Astrocyte (in vitro differentiated cells and primary cell): ENCODE measurements around the gene NBEA. TPM values are rescaled to one million over a fixed set of nuclear protein-coding genes. Genes with fewer than 3 reads are reported as not detected.

Experiments used
- DNase-seq: peaks from one replicate; pipeline ENCODE4 v3.0.0-alpha.2; 2010; ENCODE audit warnings: low read depth
- FAIRE-seq: peaks from 2 replicates; lab custom pipeline; 2011; peaks lifted over from hg19 to GRCh38; lab: Jason Lieb, UNC
- H2AFZ ChIP-seq: 2 replicates; pipeline ENCODE4 v1.6.0; 2012; ENCODE audit warnings: low read depth, low read length, inconsistent platforms
- H3K27ac ChIP-seq: 2 replicates; pipeline ENCODE4 v1.5.1; 2011; ENCODE audit warnings: low read depth, low read length, inconsistent platforms
- H3K27me3 ChIP-seq: 2 replicates; pipeline ENCODE4 v1.6.0; 2011; ENCODE audit warnings: low read length, inconsistent platforms; ENCODE audit not compliant: insufficient read depth
- H3K36me3 ChIP-seq: 2 replicates; pipeline ENCODE4 v1.5.1; 2011; ENCODE audit warnings: low read length, inconsistent platforms; ENCODE audit not compliant: insufficient read depth
- H3K4me1 ChIP-seq: 2 replicates; pipeline ENCODE4 v1.5.1; 2011; ENCODE audit warnings: low read length, inconsistent platforms; ENCODE audit not compliant: insufficient read depth
- H3K4me2 ChIP-seq: 2 replicates; pipeline ENCODE4 v1.6.0; 2012; ENCODE audit warnings: low read length, inconsistent platforms
- H3K4me3 ChIP-seq: 2 replicates; pipeline ENCODE4 v1.5.1; 2011; ENCODE audit warnings: low read depth, mild to moderate bottlenecking, low read length, inconsistent platforms; ENCODE audit not compliant: insufficient read depth
- H3K79me2 ChIP-seq: 2 replicates; pipeline ENCODE4 v1.6.0; 2012; ENCODE audit warnings: mild to moderate bottlenecking, low read length, inconsistent platforms; ENCODE audit not compliant: insufficient read depth
- H3K9ac ChIP-seq: 2 replicates; pipeline ENCODE4 v1.6.0; 2012; ENCODE audit warnings: mild to moderate bottlenecking, low read length, inconsistent platforms
- H3K9me3 ChIP-seq: 2 replicates; pipeline ENCODE4 v1.5.1; 2012; ENCODE audit warnings: low read depth, mild to moderate bottlenecking, low read length, inconsistent platforms; ENCODE audit not compliant: insufficient read depth
- H4K20me1 ChIP-seq: 2 replicates; pipeline ENCODE4 v1.6.0; 2012; ENCODE audit warnings: low read length, inconsistent platforms; ENCODE audit not compliant: insufficient read depth
- H3K27ac Mint-ChIP-seq: one replicate; pipeline ENCODE4 v1.8.0; 2021; ENCODE audit warnings: mild to moderate bottlenecking, mixed read lengths; ENCODE audit not compliant: unreplicated experiment
- H3K27me3 Mint-ChIP-seq: one replicate; pipeline ENCODE4 v1.8.0; 2021; ENCODE audit warnings: low read depth, mixed read lengths; ENCODE audit not compliant: unreplicated experiment
- H3K36me3 Mint-ChIP-seq: one replicate; pipeline ENCODE4 v1.8.0; 2021; ENCODE audit warnings: low read depth, mixed read lengths; ENCODE audit not compliant: unreplicated experiment
- H3K4me1 Mint-ChIP-seq: one replicate; pipeline ENCODE4 v1.8.0; 2021; ENCODE audit warnings: low read depth, mixed read lengths; ENCODE audit not compliant: unreplicated experiment
- H3K4me3 Mint-ChIP-seq: one replicate; pipeline ENCODE4 v1.8.0; 2021; ENCODE audit warnings: mild to moderate bottlenecking, moderate library complexity, mixed read lengths; ENCODE audit not compliant: unreplicated experiment
- H3K9me3 Mint-ChIP-seq: one replicate; pipeline ENCODE4 v1.8.0; 2021; ENCODE audit warnings: mild to moderate bottlenecking, mixed read lengths; ENCODE audit not compliant: unreplicated experiment
- EZH2 ChIP-seq: IDR thresholded peaks from 2 replicates; pipeline ENCODE4 v1.6.1; 2012; ENCODE audit warnings: mild to moderate bottlenecking, low read length, inconsistent platforms; ENCODE audit not compliant: insufficient read depth
- total RNA-seq: library from RNA; stranded (reverse); gene quantifications from 2 replicates; pipeline ENCODE4 v1.2.1, GENCODE V29; 2021
- TF ChIP-seq, protein P1 (sequence below): IDR thresholded peaks from 2 replicates; pipeline ENCODE4 v1.5.1; 2011; ENCODE audit warnings: low read depth, mild to moderate bottlenecking, inconsistent platforms, low read length, moderate library complexity; ENCODE audit not compliant: insufficient read depth

NBEA gene
- total RNA-seq, 1 donor from 2014 or later, result 7.8 TPM

- H3K27me3 ChIP-seq, result no peaks in the 10 kb centered on the region
- H3K9me3 ChIP-seq, result no peaks in the 10 kb centered on the region
- H3K4me1 ChIP-seq, result no peaks in the 10 kb centered on the region
- TF ChIP-seq, protein P1, sequence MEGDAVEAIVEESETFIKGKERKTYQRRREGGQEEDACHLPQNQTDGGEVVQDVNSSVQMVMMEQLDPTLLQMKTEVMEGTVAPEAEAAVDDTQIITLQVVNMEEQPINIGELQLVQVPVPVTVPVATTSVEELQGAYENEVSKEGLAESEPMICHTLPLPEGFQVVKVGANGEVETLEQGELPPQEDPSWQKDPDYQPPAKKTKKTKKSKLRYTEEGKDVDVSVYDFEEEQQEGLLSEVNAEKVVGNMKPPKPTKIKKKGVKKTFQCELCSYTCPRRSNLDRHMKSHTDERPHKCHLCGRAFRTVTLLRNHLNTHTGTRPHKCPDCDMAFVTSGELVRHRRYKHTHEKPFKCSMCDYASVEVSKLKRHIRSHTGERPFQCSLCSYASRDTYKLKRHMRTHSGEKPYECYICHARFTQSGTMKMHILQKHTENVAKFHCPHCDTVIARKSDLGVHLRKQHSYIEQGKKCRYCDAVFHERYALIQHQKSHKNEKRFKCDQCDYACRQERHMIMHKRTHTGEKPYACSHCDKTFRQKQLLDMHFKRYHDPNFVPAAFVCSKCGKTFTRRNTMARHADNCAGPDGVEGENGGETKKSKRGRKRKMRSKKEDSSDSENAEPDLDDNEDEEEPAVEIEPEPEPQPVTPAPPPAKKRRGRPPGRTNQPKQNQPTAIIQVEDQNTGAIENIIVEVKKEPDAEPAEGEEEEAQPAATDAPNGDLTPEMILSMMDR, result no peak
- TF ChIP-seq EZH2, result no peak
- Mint-ChIP-seq H3K36me3 (no peaks in the 10 kb centered on the region), H3K27me3 (no peaks in the 10 kb centered on the region), H3K27ac (no peak overlapping the region), H3K4me1 (peaks cover 20% of the 10 kb centered on the region), H3K9me3 (peaks cover 1% of the 10 kb centered on the region), H3K4me3 (no peak overlapping the region)
- H3K4me3 ChIP-seq, result no peak overlapping the region
- FAIRE-seq (no peak), DNase-seq (no peak)
- H3K4me2 ChIP-seq, result no peak overlapping the region
- no peak overlapping the region for H3K9ac ChIP-seq
- H3K79me2 ChIP-seq, result no peaks in the 10 kb centered on the region
- no peak overlapping the region for H3K27ac ChIP-seq
- no peaks in the 10 kb centered on the region for H4K20me1 ChIP-seq
- no peak overlapping the region for H2AFZ ChIP-seq
- no peaks in the 10 kb centered on the region for H3K36me3 ChIP-seq
Measured at GRCh38 chr13:35597451-35597850, 655.4 kb downstream of the NBEA start.

- no peak overlapping the region for H2AFZ ChIP-seq
- no peak for DNase-seq
- Mint-ChIP-seq H3K4me3 (no peak overlapping the region), H3K27me3 (no peaks in the 10 kb centered on the region), H3K4me1 (peaks cover 20% of the 10 kb centered on the region), H3K9me3 (peaks cover 1% of the 10 kb centered on the region), H3K27ac (no peak overlapping the region), H3K36me3 (no peaks in the 10 kb centered on the region)
- H3K4me2 ChIP-seq, result no peak overlapping the region
- H3K4me1 ChIP-seq, result no peaks in the 10 kb centered on the region
- no peaks in the 10 kb centered on the region for H3K79me2 ChIP-seq
- H3K36me3 ChIP-seq, result no peaks in the 10 kb centered on the region
- H3K4me3 ChIP-seq, result no peak overlapping the region
- no peak for FAIRE-seq
- TF ChIP-seq, protein P1, result no peak
- no peak for TF ChIP-seq EZH2
- no peak overlapping the region for H3K27ac ChIP-seq
- no peaks in the 10 kb centered on the region for H3K27me3 ChIP-seq
- H3K9me3 ChIP-seq, result no peaks in the 10 kb centered on the region
- no peaks in the 10 kb centered on the region for H4K20me1 ChIP-seq
- H3K9ac ChIP-seq, result no peak overlapping the region
Measured at GRCh38 chr13:35598233-35598632, 656.2 kb downstream of the NBEA start.

DNA sequence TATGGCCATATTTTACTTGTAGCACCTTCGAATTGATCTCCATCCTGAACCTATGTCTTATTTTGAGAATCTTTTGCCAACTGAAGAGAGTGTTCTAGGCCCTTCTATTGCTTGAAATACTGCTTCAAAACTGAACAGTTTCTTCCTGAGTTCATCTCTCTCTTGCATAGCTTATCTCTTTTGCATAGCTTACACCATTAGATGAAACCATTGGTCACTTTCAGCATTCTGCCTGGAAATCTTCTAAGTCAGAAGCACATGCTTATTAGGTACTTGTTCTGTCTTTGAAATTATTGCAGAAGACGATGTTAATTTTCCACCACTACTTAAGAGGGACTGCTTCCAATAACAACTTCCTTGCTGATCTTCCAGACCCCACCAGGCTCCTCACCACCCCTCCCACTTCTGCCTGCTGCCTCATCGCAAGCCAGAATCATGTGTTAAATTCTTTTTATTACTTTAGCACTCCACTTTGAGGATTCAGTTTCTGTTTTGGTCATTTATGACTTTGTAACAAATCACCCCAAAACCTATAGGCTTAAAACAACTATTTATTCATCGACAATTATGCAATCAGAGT is 656.8 kb downstream of the NBEA start:
- H3K27me3 Mint-ChIP-seq, result no peaks in the 10 kb centered on the region
- H3K79me2 ChIP-seq, result no peaks in the 10 kb centered on the region
- no peak overlapping the region for H3K4me3 ChIP-seq
- DNase-seq (peak; percentile 2), FAIRE-seq (no peak)
- no peaks in the 10 kb centered on the region for H3K27me3 ChIP-seq
- H3K27ac Mint-ChIP-seq, result peak overlapping the region; percentile 83
- no peaks in the 10 kb centered on the region for H3K4me1 ChIP-seq
- no peaks in the 10 kb centered on the region for H3K9me3 ChIP-seq
- H3K4me2 ChIP-seq, result no peak overlapping the region
- H3K4me1 Mint-ChIP-seq, result peaks cover 20% of the 10 kb centered on the region
- H3K9ac ChIP-seq, result no peak overlapping the region
- H2AFZ ChIP-seq, result no peak overlapping the region
- no peaks in the 10 kb centered on the region for H3K36me3 ChIP-seq
- TF ChIP-seq EZH2, result no peak
- TF ChIP-seq, protein P1, result no peak
- peaks cover 1% of the 10 kb centered on the region for H3K9me3 Mint-ChIP-seq
- H3K36me3 Mint-ChIP-seq, result no peaks in the 10 kb centered on the region
- H3K27ac ChIP-seq, result no peak overlapping the region
- H3K4me3 Mint-ChIP-seq, result no peak overlapping the region
- no peaks in the 10 kb centered on the region for H4K20me1 ChIP-seq
